SU-DHL-6 (cell line): ENCODE measurements around the gene TBATA.

ENCODE experiments used
- CTCF ChIP-seq: fragments of 200-600 bp; sonication (generic); IDR thresholded peaks from one replicate; pipeline ENCODE4 v1.5.1; 2017; ENCODE audit warnings: antibody characterized with exemption, mild to moderate bottlenecking, low read length, moderate library complexity; ENCODE audit not compliant: insufficient read depth, poor library complexity, severe bottlenecking
- EZH2phosphoT487 ChIP-seq: fragments of 200-600 bp; sonication (generic), shearing (Covaris generic); conservative IDR thresholded peaks from 2 replicates; pipeline ENCODE4 v1.6.1; 2018; ENCODE audit warnings: mild to moderate bottlenecking, antibody characterized with exemption, low read length, moderate library complexity, mixed read lengths

- TF ChIP-seq CTCF (no peak), EZH2phosphoT487 (no peak)
These were observed 37.8 kb downstream of the TBATA start for GRCh38 chr10:70747192-70747965.
